Stimulated activated naive CD4-positive, alpha-beta T cell treated with Interleukin-2 at 50 U/mL for 16 hours (primary cell): ENCODE data around the gene DSTYK.

Source experiments
- DNase-seq: peaks from one replicate; lab custom pipeline; 2025; lab: John Stamatoyannopoulos, UW

The DSTYK gene, protein sequence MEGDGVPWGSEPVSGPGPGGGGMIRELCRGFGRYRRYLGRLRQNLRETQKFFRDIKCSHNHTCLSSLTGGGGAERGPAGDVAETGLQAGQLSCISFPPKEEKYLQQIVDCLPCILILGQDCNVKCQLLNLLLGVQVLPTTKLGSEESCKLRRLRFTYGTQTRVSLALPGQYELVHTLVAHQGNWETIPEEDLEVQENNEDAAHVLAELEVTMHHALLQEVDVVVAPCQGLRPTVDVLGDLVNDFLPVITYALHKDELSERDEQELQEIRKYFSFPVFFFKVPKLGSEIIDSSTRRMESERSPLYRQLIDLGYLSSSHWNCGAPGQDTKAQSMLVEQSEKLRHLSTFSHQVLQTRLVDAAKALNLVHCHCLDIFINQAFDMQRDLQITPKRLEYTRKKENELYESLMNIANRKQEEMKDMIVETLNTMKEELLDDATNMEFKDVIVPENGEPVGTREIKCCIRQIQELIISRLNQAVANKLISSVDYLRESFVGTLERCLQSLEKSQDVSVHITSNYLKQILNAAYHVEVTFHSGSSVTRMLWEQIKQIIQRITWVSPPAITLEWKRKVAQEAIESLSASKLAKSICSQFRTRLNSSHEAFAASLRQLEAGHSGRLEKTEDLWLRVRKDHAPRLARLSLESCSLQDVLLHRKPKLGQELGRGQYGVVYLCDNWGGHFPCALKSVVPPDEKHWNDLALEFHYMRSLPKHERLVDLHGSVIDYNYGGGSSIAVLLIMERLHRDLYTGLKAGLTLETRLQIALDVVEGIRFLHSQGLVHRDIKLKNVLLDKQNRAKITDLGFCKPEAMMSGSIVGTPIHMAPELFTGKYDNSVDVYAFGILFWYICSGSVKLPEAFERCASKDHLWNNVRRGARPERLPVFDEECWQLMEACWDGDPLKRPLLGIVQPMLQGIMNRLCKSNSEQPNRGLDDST

DNA sequence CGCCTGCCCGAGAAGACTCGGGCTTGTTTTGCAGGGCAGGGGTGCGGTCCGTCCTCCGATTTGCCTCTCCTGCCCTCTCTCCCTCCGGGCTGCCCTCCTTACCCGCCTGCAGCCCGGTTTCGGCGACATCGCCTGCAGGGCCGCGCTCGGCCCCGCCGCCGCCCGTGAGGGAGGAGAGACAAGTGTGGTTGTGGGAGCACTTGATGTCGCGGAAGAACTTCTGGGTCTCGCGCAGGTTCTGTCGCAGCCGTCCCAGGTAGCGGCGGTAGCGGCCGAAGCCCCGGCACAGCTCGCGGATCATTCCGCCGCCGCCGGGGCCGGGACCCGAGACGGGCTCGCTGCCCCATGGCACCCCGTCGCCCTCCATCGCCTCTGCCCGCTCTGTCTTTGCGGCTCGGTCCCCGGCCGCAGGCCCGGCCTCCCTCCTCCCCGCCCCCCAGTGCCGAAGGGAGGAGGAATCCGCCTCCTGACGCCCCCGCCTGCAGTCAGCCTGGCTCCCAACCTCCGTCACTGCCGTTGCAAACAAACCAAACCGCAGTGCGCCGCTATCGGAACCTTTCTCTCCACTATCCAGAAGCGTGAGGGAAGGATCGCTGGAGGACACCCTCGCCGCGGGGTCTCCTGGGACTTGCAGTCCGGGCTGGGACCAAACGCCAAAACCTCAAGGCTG lies at the start of gene DSTYK:
Gene DSTYK (minus strand): TSS at position 534 of the 670 bp plus-strand sequence. CDS start 167 bp downstream, at position 367.
- peak; percentile 89 for DNase-seq

DNA sequence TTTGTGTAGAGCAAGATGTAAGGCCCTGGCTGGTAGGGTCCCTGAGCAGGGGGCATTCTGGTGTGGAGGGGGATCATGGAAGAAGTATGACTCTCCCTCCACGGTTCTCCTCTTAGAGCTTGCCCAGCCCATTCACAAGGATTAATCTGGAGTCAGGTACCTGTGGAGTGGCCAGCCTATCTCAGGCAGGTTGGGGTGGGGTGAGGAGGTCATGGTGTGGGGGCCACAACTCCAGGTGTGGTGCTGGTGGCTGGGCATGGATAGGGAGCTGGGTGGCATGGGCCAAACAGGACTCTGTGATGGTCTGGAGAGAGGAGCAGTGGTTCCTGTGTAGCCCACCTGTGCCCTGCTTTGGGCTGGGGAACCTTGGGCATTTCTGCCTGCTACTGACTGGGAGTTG lies 48.5 kb upstream of the DSTYK start:
- DNase-seq = no peak

DNA sequence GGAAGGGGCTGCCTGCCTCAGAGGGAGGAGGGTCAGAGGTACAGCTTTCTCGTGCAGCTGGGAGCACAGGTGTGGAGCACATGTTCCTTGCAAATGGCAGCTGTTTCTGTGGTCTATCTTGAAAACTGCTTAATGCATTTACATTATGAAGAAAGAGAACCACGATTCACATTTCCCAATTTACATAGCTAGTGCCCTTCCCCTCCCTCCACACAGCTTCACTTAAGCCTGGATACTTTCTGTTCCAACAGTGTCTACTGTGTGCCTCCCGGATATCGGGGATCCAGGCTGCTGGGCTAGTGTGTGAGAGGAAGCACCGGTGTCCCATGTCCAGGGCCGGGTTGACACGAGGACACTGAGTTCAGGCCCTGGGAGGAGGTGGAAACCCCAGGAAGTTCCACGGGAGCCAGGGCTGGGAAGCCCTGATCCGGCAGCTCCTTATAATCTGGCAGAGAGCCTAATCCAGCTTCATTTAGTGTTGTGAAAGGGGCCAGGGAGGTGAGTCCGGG lies 47.9 kb upstream of the DSTYK start:
- no peak for DNase-seq

DNA sequence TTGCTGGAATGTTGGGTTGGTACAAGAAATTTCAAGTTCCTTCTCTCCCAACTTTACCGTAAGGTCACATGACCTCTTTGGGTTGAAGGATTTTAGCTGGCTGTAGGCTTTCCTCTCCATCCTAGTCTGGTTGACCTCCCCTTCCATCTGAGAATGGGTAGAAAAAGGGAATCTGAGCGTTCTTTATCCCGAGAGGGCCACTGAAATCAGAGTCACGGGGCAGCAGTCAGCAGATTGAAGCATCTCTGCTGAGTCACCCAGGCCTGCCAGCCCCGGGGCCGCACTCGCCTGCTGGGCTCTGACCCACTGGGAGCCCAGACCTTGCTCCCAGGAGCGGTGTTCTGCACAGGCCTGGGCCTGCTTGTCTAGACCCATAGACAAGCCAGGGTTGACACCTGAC lies 47.2 kb upstream of the DSTYK start:
- no peak for DNase-seq

DNA sequence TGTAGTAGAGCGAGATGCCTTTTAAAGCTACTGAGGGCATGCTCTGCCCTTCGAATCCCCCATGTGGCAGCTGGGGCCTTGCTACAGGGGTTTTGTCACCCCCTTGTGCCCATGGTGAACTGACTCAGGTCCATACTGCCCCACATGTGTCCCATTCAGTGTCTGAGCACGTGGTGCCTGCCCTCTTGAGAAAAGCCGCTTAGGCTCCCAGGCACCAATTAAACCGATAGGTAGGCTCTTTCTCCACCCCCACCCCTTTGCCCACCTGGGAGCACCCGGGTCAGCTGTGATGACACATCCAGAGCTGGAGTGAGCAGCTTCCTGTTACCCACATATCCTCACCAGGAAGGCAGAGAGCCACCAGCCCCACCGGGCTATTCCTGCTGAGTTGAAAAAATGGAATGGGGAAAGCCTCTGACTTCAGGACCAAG lies 46.8 kb upstream of the DSTYK start:
- DNase-seq = no peak

DNA sequence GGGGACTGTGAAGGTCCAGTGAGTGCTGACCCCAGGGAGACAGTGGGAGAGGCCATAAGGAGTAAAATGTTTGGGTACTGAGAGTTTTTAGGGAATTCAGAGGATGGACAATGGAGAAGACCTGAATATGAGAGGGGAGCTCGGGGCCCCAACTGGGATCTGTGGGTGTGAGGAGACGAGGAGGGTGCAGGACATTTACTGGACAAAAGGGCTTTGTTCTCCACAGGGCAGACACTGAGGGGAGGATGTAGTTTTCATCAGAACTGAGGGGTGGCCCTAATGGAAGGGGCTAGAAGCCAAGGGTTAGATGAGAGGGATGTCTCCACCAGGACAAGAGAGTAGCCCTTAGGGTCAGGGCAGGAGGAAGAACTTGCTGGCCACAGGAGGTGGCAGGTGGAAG lies 46.2 kb upstream of the DSTYK start:
- DNase-seq = no peak

DNA sequence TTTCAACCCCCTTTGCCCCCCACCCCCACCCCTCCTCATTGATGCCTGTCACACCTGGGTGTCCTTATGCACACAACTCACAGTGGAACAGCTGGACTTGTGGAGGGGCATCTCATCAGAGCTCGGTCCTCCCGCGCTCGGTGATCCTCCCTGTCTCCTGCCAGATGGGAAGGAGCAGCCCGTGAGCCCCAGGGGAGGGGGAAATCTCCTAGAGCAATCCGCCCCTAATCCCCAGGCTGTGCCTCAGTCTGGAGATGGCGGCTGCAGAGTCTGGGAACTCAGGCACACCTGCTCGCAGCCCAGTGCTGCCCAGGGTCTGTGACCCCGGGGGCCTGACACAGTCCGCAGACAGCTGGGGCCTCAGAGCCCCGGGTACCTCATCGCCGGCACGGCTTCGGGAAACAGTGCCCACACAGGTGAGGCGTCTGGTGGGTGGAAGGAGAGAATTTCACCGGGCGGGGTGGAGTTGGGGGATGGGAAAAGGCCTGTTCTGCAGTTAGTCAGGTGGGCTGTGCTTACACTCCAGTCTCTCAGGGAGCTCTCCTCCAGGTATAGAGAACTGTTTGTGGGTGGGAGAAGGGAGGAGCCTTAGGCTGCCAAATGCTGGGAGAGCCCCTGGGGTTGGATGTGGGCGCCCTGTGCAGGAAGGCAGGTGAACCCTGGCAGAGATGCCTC lies 45.6 kb upstream of the DSTYK start:
- DNase-seq = no peak

DNA sequence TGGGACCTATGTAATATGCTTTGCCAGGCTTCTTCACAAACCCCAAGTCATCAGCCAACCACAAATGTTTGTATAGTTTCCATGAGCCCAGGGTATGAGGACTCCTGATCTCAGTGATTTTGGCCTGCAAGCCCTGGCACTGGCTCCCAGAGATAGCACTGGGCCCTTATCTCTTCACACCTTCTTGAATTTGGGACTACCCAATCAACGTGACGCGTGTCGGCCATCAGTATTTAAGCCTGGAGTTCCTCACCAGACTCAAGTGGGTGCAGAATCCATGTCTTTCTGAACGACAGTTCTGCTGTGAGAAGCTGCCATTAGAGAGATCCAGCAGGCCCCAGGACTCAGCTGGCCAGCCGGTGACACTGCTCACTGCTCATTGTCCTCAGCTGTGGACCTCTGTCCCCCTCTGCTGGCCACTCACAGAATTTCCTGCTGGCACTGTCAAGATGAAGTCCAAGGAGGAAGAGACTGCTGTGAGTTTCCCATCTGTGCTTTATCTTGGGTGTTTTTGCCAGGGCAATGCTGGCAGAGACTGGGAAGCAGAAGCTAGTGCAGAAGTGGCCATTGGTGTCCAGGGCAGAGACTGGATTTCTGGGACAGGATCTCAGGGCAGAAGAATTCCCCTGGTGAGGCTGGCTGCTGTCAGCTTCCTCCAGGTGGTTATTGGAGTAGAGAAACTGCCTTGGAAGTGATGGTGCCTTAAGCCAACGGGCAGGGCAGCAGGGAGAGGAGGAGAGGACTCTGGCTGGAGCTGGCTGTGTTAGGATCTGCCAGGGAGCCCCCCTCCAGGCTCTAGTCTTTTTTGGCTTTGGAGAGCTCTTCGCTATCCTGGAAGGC lies 44.7 kb upstream of the DSTYK start:
- DNase-seq = peak; percentile 78

DNA sequence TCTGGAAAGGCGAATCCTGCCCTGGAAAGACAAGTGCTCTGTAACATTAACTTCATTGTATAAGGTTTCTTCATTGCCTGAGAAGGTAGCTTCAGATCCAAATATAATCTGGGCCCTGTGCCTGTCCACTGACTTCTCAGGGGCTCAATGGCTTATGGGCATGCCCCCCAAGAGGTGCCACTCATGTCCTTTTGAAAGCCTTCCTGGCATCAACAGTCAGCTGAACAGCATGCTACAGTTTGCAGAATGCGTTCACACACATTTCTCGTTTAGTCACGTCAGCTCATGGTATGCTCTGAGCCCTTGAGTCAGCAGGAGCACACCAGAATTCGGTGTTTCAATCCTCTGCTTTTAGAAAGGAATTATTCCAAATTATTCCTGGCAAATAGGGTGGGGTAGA lies 40.1 kb upstream of the DSTYK start:
- no peak for DNase-seq

DNA sequence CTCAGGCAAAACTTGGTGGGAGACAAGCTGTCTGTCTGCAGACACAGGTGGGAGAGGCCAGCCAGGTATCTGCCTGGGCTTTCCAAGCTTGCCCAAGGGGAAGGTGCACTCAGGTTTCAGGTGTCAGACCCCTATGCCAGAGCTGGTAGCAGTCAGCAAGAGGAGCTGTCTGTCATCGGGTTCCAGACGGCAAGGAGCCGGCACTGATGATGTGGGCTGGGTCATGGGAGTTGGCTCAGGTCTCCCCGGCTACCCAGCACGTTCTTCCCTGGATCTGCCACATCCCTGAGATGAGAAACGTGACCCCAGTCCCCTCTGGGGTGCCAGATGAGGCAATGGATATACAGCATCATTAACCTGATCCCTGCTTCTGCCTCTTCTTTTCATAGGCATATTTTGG lies 39.2 kb upstream of the DSTYK start:
- DNase-seq = no peak

DNA sequence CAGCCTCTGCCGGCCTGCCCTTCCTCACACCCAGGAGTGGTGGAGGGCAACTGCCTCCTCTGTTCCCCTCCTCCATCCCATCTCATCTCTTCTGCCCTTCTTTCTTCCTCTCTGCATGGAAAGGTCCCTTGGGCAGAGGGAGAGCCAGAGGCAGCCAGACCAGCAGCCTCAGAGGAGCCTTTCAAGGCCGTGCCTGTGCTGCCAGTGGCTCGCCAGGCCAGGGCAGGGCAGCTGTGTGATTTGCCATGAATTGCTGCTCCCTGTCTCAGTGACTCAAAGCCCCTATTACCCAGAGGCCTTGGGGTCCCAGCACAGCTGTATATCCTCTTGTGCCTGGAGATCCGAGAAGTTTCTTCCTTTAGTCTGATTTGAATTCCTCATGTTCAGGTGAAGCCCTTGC lies 38.1 kb upstream of the DSTYK start:
- no peak for DNase-seq

DNA sequence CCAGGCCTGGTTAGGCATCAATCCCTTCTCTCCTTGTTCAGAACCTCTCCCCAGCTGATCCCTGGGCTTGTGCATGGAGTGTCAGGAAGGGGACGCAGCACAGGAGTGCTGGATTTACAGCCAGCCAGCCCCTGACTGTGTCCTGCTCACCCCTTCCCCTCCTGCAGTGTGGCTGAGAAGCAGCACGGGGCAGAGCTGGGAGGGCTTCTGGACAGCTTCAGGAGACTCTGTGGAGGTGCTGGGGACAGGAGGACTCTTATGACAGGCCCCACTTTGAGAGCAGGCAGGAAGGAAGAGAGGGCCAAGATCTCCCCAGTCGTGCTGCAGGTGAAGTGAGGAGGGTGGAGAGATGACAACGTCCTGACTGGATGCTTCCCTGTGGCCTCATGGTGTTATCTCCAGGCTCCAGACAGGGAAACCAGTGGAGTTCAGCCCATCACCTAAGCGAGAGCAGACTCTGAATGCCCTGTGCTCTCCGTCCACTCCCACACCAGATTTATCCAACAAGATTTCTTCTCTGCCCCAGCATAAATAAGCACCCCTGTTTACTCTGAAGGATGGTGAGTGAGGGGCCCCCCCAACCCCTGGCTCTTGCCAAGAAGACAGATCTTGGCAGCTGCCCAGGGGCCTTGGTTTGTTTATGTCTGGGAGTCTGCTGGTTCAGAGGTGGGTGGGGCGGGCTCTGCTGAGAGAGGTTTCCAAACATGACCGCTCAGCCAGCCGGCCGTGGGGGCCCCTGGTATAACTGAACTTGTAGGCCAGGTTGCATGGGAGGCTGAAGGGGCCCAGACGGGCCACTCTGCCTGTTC lies 37.5 kb upstream of the DSTYK start:
- no peak for DNase-seq

DNA sequence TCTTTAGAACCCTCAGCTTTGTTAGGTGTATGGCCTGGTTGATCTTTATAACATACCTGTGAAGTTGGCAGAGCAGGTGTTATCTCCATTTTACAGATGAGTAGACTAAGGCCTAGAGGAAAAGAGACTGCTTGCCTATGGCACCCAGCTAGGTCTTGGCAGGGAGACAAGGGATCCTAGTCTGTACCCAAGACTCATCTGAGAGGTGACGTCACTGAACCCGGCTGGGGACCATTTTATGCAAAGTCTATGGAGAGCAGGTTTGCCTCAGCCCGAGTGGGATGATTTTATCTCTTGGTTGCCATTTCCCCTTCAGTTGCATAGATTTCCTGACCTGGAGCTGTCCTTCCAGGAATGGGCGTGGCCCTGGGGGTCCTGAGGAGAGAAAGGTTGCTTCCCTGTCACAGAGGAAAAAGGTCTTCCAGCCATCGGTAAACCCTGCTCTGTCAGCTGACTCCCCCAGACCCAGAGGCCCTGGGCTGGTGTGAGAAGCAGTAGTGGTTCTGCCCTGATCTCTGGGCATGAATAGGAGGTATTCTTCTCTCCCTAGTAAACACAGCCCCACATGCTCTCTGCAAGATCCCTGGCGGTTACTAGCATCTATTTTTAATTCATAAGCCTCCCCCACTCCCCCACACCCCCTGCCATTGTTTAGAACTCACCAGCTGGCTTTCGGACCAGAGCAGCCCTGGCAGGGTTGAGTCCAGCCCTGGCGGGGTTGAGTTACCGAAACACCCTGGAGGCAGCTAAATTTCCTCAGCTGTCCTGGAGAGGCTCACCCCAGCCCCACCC lies 35.8 kb upstream of the DSTYK start:
- no peak for DNase-seq

DNA sequence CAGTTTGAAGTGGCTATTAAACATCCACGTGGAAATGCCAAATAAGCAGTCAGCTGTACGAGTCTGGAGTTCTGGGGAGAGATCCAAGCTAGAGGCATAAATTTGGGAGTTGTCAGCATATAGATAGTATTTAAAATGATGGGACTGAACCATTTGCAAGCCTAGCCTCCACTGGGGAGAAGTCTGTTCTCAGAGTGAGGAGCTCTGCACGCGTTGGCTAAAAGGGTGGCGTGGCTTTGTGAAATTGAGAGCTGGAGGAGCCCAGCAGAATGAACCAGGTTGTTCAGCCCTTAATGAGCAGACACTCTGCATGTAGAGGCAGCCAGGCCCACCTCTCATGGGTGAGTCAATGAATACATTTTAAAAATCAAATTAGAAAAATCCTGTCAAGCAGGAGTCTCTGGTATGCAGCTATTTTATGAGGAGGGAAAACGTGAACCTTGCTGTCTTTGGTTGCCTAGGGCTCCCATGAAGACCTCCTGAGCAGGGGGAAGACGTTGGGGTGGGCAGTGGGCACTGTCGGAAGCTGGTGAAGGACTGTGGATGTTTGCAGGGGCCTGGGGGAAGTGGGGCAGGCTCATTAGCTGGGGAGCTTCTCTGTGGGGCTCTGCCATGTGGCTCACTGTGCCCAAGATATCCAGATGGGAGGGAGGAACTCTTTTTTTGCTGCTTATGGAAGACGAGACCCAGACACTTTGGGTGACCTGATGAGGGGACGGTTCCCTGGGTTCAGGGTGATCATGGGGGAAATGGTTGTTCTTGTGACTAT lies 35.0 kb upstream of the DSTYK start:
- no peak for DNase-seq

DNA sequence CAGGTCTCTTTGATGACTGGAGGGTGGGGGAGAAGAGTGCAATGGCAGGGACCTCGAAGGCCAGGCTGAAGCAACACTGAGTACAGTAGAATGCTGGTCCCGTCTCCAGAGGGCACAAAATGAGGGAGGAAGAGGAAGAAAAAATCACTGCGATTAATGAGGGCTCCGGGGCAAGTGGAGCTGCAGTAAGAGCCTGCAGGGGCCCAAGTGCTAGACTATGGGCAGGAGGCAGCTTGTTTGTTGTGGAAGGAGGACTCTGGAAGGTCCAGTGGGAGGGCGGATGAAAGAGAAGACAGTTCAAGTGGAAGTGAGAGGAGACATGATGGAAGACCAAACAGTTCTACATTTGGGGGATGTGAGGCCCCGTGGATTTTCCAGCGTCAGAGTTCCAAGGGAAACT lies 33.6 kb upstream of the DSTYK start:
- no peak for DNase-seq

DNA sequence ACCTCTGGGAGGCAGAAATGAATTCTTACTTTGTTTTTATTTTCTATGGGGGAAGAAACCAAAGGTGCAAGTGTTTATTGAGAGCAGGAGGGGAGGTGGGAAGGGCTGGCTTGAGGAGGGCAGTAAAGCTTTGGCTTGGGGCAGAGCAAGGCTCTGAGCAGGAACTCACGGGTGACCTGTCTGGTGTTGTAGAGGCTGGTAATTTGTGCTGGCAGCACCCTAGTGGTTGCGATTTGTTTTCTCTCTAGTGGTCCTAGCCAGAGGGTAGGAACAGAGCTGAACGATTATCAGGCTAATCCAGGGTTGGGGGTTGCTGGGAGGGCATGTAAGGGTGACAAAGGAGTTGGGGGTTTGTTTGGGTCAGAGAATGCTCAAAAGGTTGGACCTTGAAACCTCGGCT lies 32.9 kb upstream of the DSTYK start:
- DNase-seq = no peak

DNA sequence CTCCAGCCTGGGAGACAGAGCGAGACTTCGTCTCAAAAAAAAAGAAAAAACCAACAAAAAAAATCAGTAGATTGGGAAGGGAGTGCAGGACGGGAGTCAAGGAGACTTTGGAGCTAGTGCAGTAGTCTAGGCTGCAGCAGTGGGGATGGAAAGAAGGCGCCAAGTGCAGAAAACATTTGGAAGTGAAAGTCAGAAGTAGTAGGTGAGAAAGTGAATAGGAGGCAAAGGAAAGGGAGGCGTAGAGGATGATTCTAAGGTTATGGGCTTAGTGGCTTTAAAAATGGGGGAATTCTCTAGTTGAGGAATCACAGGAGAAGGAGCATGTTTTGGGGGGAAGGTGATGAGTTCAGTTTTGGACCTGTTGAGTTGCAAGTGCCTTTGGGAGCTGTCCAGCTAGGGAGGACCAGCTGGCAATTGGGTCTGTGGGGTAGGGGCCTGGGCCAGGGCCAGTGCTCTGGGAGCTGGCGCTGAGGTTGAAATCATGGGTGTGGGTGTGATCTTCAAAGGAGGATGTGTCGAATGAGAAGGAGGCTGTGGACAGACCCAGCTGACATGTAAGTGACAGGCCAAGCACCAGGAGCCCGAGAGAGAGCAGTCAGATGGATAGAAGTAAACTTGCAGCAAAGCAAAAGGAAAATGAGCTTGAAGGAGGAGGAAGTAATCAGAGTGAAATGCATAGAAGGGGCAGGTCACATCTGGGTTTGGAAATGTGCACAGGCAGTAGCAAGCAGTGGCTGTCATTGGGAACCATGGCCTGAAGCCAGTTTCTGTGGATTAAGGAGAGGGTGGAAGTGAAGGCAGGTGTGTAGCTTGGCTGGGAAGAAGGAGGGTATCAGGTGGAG lies 32.1 kb upstream of the DSTYK start:
- DNase-seq = no peak
